ENCODE results near the gene VPS8.
A peak's percentile ranks its signal among the peaks of the same experiment; 100 is the strongest.
"Not testable (repeated sequence)": the region's sequence is repeated elsewhere in the genome, so short reads cannot be mapped to it uniquely, and the experiment has no call there.

VPS8 gene

GRCh38 chr3:184873141-184873540 is 61.2 kb downstream of the VPS8 start:
- no peak for DNase-seq

DNA sequence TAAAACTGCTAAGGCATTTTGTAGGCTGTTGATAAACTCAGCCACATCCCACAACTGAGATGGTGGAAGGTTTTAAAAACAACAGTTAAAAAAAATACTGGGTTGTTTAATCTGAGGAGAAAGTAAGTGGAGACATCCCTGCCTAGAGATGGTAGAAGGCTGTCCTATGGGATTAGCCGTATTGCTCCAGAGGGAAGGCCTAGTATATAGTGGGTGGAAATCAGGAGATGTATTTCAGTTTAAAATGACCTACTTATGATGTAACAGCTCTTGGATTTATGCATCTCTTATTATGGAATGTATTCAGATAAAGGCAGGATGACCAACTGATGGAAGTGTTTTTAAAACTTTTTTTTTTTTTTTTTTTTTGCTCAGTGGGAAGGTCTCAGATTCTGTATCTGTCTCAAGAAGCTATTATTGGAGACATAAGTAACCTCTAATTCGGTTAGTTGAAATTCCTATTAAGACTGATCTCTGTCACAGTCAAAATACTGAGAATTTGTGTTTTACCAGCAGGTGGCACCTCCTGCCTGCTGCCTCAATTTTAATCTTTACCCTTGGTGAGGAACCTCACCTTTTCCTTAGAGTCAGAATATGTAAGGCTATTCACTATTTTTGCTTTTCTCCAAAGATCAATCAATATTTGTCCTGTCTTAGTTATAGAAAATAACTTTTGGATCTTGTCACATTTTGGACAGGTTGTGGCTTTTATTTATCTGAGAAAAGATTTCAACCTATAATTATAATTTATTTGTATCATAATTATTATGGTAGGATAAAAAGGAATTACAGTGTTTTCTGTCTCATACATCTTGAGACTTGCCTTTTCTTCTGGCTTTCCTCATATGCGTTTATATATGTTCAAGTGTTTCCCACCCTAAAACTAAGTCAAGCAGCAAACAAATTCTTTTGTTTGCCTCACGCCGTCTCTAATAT is 63.0 kb downstream of the VPS8 start:
- peak; percentile 7 to 48 for DNase-seq

GRCh38 chr3:184880276-184881019 is 68.5 kb downstream of the VPS8 start:
- DNase-seq = no peak

DNA sequence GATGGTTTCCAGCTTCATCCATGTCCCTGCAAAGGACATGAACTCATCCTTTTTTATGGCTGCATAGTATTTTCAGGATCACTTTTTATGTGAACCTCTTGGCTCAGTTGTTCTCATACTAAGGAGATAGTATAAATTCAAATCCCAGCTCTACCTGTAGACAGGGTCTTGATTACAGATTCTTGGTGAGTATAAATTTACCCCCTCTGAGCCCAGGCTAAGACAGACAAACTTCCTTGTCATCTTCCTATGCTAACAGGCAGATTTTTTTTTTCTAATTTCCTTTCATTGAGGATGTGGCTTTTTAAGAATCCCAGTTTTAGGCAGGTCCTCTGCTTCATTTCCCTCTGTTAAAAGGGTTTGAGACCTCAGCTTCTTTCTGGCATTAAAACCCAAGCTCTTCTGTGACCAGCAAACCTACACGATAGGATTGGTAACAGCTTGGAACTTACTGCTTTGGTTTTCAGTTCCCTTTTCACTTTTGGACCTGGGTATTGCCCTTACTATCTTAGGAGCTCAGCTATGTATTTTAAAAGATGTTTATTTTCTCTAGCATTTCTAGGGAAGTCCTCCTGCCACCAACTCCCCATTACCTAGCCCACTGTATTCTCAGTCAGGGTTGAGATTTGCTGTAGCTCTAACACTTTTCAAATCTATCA is 72.5 kb downstream of the VPS8 start:
- no peak for DNase-seq

- no peak for DNase-seq
Observed at GRCh38 chr3:184885112-184885511, 73.1 kb downstream of the VPS8 start.

DNA sequence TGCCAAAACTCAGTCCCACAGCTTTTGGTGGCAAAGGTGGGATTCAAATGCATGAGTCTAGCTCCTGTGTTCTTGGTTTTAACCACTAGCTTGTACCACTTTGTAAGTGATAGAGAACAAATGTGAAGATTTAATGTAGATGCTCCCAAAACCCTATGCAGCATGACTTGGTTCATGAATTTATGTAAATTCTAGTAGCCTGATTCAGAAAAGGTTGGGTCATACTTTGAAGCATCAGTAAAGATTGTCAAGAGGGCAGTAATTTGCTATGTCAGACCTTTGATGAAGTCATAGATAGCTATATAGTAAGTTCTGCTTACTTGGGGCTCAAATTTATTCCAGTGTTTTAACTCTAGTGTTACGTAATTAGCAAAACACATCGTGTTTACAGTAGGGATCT is 75.6 kb downstream of the VPS8 start:
- no peak for DNase-seq

DNA sequence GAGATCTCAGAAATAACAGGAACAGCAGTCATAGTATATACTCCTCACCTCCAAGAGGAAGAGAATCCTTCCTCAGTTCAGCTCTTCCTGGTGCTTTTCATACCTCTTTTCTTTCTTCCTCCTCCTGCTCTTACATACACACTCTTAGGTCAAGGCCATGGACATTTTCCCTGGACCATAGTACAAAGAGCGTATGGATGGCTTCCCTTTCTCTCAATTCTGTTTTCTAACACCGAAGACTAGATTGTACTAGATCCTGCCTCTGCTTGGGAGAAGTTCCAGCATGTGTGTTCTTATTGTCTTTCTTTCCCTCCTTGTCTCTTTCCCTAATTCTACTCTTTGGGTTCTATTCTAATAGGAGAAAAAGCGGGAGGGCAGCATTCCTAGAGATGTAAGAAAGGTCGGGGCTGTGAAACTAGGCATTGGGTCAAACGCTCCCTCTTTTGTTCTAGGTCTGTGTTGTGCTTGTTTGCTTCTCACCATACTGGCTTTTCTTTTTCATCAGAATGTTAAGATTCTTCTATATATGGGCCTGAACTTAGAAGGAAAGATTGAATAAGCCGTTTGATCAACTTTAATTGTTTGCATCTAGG is 77.4 kb downstream of the VPS8 start:
- DNase-seq = no peak

DNA sequence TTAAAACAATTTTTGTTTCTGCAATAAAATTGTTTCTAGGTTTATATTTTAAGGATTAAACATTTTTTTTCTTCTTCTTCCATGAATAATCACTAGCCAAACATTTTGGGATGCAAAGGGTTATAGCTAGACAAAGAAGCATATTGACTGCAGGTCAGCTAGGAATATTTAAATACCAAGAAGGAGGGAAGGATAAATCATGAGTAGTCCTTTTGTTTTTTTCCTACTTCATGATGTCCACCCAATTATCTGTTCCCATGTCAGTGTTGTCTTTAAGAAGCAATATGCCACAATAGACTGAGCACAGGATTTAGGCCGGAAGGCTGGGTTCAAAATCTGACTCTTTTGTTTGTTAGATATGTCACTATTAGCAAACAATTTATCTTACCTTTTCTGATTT is 82.1 kb downstream of the VPS8 start:
- no peak for DNase-seq

DNA sequence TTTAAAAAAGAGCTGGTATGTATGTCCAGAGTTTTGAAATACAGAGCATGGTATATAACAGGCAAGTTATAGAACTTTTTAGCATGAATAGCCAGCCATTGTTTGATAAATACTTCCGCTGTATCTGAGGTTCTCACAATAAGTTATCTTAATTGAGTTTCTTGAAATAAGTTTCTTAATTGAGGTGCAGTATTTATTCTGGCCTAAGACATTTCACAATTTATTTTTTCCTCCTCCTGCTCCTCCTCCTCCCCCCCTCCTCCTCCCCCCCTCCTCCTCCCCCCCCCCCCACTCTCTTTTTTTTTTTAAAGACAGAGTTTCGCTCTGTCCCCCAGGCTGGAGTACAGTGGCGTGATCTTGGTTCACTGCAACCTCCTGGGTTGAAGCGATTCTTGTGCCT is 83.4 kb downstream of the VPS8 start:
- DNase-seq = no peak

DNA sequence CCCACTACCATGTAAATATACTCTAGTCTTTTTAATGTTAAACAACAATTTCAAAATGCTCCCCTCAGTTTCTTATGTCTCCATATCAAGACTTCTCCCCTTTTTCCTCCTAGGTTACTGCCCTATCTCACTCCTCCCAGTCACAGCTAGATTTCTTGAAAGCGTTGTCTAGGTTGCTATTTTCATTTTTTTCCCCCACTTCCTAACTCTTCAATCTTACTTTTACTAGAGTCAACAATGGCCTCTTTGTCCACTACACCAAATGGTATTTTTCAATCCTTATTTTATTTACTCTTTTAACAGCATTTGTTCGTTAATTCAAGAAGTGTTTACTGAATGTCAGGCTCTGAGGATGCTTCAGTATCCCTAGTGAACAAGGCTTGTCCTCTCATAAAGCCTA is 84.4 kb downstream of the VPS8 start:
- DNase-seq = no peak

- no peak for DNase-seq
Observed at GRCh38 chr3:184899953-184900595, 88.1 kb downstream of the VPS8 start.

DNA sequence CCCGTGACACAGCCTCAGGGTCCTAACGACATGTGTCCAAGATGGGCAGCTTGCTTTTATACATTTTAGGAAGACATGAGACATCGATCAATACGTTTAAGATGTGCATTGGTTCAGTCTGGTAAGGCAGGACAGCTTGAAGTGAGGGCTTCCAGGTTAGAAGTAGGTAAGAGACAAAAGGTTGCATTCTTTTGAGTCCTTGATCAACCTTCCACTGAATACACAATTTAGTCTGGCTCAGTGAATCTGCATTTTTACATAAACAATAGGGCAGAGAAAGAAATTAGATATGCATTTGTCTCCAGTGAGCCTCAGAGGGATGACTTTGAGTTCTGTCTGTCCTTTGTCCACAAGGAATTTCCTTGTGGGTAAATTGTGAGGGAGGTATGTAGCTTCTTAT is 95.1 kb downstream of the VPS8 start:
- DNase-seq = not testable (repeated sequence)

DNA sequence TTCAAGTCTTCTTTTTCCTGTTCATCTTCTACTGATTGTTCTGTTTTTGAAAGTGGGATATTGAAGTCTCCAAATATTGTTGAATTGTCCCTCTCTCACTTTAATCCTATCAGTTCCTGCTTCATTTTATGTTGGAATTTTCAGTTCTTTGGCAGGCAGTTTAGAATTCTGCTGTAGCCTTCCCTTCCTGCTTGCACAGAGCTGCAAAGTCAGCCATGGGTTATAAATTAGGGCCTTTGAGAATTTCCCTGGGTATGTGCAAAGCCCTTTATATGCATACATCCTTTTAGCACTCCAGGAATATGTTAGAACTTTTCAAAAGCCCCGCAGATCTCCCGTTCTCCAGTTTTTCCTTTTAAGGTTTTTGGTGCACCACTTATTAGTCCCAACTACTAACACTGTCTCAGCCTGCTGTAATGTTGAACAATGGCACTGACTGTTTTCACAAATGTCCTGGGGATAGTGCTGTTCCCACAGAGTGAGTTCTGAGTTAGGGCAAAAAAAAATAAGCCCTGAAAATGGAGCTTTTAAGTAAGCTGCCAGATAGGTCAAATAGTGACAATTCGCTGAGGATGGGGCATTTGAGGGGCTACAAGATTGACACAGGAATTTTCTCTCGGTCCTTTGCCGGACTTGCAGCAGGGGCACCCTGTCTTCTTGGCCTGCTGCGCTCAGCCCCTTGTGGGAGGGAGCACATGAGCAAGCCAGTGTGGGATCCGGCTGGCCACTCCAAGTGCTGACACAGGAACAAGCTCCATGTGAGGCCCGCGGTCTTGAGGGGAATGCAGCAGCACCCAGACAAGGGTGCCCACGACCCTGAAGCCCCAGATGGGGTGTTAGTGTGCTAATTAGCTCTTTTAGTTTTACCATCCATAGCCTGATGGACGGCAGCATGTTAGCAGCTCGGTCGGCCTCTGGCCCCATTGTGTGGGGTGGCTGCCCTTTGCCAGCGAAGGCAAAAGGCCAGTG is 96.0 kb downstream of the VPS8 start:
- DNase-seq = no peak

GRCh38 chr3:184908859-184909258 is 96.9 kb downstream of the VPS8 start:
- no peak for DNase-seq

DNA sequence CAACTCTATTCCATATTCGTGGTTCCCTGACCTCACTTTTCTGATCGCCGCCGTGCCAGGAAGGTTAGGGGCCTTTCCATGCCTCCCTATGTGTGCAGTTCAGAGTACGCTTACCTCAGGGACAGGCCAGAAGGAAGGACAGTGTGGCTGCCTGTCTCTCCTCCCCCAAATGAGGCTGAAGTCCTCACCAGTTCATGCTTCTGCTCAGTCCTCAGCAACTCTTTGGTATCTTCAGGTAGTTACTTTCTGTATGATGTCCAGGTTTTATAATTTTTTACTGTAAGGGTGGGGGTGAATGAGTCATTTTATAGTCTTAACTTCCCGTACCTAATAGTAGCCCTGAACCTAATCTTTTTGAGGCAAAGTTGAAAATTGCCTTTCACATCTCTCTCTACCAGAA is 98.7 kb downstream of the VPS8 start:
- DNase-seq = no peak

DNA sequence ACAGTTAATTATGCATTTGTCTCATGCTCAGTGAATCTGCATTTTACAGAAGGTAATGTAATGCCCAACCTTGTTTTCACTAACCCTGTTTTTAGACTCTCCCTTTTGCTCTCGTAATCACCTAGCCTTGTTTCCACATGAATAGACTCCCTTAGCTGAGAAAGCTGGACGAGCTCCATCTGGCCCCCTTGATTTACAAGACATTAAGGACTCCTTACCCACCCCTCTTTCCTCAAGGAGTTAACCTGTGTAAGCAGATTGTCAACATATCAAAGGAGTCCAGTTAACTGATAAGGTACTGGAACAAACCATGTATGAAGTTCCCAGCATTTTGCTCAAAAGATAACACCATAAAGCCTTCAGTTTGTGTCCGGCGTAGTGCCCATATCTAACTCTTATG is 99.6 kb downstream of the VPS8 start:
- no peak for DNase-seq

GRCh38 chr3:184912163-184912562 is 100.2 kb downstream of the VPS8 start:
- no peak for DNase-seq

GRCh38 chr3:184914628-184915027 is 102.7 kb downstream of the VPS8 start:
- no peak for DNase-seq

DNA sequence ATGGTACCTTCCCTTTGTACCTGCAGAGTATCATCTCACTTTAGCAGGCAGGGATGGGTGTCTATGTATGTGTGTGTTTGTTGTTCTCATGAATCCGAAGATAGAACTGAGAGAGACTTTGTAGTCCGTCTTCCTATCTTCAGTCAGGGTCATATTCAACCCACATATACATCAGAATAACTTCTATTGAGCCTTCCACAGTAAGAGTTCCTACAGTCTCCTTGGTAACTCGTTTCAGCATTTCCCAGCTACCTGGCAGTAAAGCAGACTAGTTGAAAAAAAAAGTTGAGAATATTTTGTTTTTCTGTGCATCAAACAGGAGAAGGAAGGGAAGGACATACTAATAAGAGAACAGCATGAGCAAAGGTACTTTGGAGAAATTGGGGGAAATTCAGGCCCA is 106.8 kb downstream of the VPS8 start:
- no peak for DNase-seq

DNA sequence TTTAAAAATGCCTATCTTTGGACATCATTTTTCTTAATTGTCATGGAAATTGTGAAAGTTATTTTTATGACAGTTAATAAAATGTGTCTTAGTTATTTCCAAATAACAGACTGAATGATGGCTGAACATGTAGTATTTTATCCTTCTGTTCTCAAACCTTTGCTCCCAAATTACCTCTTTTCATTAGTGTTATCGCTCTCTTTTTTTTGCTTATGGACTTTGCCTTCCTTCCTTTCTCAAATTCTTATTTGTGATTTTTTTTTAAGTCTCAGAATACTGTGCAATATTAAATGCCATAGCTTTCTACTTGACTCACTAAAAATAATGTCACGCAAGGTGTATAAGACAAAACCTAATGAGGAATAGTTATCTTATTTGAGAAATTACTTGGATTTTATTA is 107.7 kb downstream of the VPS8 start:
- no peak for DNase-seq

GRCh38 chr3:184924547-184924946 is 112.6 kb downstream of the VPS8 start:
- DNase-seq = no peak

Measured in NCI-H446 (cell line).